ENCODE data around the gene GATB.
A peak's percentile ranks its signal among the peaks of the same experiment; 100 is the strongest.

Gene GATB

DNA sequence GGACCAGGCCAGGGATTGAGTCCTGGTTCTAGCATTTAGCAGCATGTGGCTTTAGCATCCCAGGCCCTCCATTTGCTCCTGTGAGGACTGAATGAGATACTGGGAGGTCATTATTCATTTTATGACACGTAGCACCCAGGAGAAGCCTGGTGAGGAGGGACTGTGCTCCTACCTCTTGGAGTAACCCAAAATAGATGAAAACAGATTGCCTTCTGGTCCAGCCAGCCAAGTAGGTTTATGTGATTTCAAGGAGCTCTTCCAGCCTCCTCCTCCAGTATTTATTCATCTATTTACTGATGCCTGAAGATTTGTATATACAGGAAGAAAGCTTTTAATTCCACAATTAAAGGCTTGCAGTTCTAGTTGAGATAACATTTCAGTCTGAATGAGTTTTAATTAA lies 109.3 kb downstream of the GATB start:
- no peak for DNase-seq (ENCODE audit: low spot score)

GRCh38 chr4:151649479-151649878 lies 111.3 kb downstream of the GATB start:
- no peak for DNase-seq (ENCODE audit: low spot score)

- DNase-seq (ENCODE audit: low spot score), result no peak
Observed at GRCh38 chr4:151646322-151646721, 114.5 kb downstream of the GATB start.

- peak; percentile 61 for DNase-seq (ENCODE audit: low spot score)
Observed at GRCh38 chr4:151644622-151645021, 116.2 kb downstream of the GATB start.

DNA sequence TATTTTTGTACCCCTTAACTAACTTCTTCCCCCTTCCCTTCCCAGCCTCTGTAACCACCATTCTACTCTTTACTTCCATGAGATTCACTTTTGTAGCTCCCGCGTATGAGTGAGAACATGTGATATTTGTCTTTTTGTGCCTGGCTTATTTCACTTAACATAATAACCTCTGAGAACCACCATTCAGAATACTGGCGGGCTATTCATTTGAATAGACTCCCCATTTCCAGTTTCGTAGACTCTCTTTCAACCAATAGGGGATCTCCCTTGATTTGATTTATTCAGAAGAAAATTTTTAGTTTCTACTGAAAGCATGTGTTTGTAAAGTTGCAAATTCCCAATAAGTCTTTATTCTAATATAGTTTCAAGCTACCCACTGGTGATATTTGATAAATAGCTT lies 117.2 kb downstream of the GATB start:
- no peak for DNase-seq (ENCODE audit: low spot score)

DNA sequence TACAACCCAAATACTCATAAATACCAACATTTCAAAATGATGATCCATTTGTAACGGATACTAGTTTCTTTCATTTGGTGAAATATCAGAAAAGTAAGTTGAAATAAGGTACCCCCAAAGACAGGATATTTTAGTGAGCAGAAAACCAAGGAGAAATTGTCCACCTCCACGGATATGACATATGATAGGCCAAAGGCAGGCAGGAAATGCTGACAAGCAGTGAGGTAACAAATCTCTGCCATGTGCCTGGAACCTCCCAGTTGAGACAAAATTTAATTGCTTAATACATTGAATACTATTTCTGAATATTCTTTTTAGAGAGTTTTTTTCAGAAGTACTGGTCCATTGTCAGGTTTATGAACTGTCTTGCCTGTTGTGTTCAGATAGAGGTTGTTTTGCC lies 118.8 kb downstream of the GATB start:
- no peak for DNase-seq (ENCODE audit: low spot score)

DNA sequence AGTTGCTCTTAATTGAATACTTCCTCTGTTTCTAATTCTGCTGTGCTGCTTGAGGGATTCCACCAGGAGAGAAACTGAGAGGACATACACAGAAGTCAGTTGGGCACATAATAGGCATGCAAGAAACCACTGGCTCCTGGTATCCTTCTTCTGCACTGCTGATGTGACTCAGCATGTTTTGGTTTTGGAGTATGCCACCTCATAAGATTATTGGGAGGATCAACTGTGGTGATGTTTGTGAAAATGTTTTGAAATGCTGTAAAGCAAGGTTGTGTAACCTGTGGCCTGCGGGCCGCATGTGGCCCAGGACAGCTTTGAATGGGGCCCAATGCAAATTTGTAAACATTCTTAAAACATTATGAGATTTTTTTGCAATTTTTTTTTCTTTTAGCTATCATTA lies 119.6 kb downstream of the GATB start:
- no peak for DNase-seq (ENCODE audit: low spot score)

GRCh38 chr4:151640381-151640780 lies 120.4 kb downstream of the GATB start:
- no peak for DNase-seq (ENCODE audit: low spot score)

DNA sequence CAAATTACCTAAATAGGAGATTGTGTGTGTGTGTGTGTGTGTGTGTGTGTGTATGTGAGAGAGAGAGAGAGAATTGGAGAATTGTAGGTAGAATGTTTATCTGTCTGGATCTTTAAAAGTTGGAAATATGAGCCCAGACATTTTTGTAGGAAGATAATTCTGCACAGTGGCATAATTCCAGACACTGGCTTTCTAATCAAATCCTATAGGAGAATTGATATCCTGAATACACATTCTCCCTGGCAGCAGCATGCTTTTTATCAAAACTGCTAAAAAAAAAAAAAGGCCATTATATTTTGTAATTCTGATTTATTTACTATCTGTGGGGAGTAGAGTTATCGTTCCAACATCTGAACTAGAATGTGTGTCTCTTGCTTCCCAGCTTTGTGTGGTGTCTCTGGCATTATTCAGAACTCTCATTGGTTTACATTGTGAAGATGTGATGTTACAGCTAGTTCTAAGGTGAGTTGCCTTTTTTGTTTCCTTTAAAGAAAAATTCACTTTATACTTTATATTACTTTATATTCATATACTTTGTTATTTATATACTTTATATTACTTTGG lies 122.4 kb downstream of the GATB start:
- DNase-seq (ENCODE audit: low spot score), result no peak

GRCh38 chr4:151631349-151631748 lies 129.5 kb downstream of the GATB start:
- no peak for DNase-seq (ENCODE audit: low spot score)

DNA sequence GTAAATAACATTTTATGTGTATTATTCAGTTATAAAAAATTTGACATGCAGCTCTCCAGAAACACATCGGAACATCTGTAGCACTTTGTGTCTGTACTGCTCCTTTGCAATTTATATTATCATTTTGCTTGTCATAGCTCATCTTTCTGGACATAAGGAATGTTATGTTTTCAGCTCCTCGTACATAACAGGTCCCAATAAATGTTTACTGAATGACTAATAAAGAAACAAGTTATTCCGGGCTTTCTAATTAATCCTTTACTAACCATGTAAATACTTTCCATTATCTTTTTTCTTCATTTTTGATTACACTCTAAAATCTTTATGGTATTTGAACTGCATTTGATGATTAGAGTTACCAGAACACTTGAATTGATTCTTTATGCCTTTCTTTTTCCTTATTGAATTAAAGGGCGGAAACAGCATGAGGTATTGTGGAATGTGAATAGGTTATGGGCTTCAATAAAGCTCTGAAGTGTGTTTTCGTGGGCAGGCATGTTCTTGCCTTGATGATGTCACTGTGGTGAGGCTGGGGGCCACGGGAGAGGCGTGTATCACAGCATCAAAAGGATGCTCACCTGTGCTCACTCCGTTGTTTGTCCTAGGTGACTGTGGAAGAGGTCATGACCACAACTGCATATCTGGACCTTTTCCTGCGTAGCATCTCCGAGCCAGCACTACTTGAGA lies 131.6 kb downstream of the GATB start:
- DNase-seq (ENCODE audit: low spot score), result no peak

DNA sequence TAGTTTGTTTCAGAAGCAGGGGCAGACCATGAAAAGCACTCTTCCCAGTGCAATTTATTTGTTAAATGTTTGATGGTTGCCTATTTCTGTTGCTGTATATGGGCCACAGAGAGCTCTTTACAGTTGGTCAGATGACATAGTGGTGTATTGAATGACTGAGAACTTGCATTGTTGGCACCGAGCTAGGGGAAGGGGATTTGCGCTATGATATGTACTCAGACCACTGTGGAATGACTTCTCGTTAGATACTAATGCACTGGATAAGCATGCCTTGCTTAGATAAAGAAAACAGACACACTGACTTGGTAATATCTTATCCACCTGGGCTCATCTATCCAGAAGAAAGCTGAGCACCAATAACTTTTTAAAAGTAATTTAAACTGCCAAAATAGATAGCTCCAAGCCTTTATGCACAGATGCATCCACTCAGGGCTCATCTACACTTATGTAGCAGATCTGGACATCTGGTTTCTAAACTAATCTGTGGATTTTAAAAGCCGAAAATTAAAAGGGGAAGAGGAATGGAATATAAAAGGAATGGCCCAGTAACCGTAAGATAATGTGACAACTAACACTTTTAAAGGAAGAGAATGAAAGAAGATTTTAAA lies 132.7 kb downstream of the GATB start:
- no peak for DNase-seq (ENCODE audit: low spot score)

GRCh38 chr4:151627491-151627890 lies 133.3 kb downstream of the GATB start:
- no peak for DNase-seq (ENCODE audit: low spot score)

DNA sequence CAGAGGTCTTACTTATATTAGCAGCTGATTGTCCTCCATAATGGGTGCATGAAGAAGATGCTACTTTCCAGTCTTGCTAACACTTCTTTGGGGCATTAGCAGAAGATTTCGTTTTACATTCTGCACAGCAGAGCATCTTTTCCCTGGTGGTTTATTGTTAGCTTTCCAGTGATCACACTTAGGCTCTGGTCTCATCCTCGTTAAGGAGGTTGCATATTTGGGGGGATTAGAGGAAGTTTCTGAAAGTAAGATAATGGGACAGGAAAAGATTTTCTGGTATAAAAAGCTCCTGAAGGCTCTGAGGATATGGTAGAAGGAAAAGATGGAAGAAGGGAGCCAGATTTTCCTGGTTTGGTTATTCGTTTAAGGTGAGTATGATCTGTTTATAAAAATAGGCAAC lies 134.1 kb downstream of the GATB start:
- no peak for DNase-seq (ENCODE audit: low spot score)

DNA sequence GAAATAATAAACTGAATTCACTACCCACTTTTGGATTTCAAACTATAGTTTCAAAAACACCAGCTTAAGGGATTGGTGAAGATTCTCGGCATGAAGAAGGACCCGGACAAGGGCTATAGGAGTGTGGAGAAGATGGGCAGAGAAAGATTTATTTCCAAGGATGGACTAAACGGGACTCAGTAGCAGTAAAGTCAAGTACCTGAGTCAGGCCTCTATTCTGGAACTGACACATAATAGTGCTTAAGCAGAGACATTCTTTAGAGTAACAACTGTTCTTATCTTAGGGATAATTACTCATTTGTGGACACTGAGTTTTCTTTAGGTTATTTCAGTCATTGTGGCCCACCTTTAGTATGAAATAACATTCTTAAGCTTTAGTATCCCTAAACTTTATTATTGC lies 134.6 kb downstream of the GATB start:
- DNase-seq (ENCODE audit: low spot score), result no peak

- DNase-seq (ENCODE audit: low spot score), result no peak
Observed at GRCh38 chr4:151624626-151625565, 135.9 kb downstream of the GATB start.

Measured in HuH-7 (cell line).